Measurements from ENCODE around the gene CNR2. TPM values are rescaled to one million over a fixed set of nuclear protein-coding genes. Genes with fewer than 3 reads are reported as not detected.

CNR2 gene
- total RNA-seq, 2 donors from 2014 or later = not detected

- intact Hi-C loops (cut with DNase I) = no loop called here
- 70 to 81% methylated on average over 4 of the region's 4 CpGs for WGBS, 2 donors
Measured at GRCh38 chr1:23885222-23885621, 27.9 kb downstream of the CNR2 start.

GRCh38 chr1:23882746-23883145 is 30.4 kb downstream of the CNR2 start:
- no peaks in the 10 kb centered on the region for H3K27me3 ChIP-seq
- H3K4me1 ChIP-seq = no peaks in the 10 kb centered on the region
- H3K4me3 ChIP-seq = no peak overlapping the region
- no peak overlapping the region for H3K27ac ChIP-seq
- peaks cover 0 to 14% (median 0%) of the 10 kb centered on the region in 3 donors for H3K9me3 ChIP-seq
- no peaks in the 10 kb centered on the region for H3K36me3 ChIP-seq (replicated peaks in 1 of 2; ENCODE audit: insufficient read depth in 1 of 2, low read depth in 2 of 2)
- 64 to 67% methylated on average over 4 of the region's 4 CpGs for WGBS, 2 donors
- no peak for DNase-seq
- no peak for TF ChIP-seq CTCF (IDR thresholded peaks at IDR 0.05)
- no peak for TF ChIP-seq POLR2A (IDR thresholded peaks at IDR 0.05)
- intact Hi-C loops (cut with DNase I) = no loop called here
- ATAC-seq = no peak

More at GRCh38 chr1:23885222-23885621, 27.9 kb downstream of the CNR2 start:
- no peak for ATAC-seq
- DNase-seq = no peak
- Histone ChIP-seq H3K4me1 (no peaks in the 10 kb centered on the region), H3K4me3 (no peak overlapping the region), H3K27me3 (no peaks in the 10 kb centered on the region), H3K36me3 (replicated peaks in 1 of 2; ENCODE audit: insufficient read depth in 1 of 2, low read depth in 2 of 2) (no peaks in the 10 kb centered on the region), H3K27ac (no peak overlapping the region), H3K9me3 (no peaks in the 10 kb centered on the region)
- TF ChIP-seq POLR2A (IDR thresholded peaks at IDR 0.05) (no peak), CTCF (IDR thresholded peaks at IDR 0.05) (no peak)

GRCh38 chr1:23879809-23880208 is 33.4 kb downstream of the CNR2 start:
- ATAC-seq = no peak
- Histone ChIP-seq H3K4me1 (no peaks in the 10 kb centered on the region), H3K27me3 (no peaks in the 10 kb centered on the region), H3K9me3 (peaks cover 0 to 14% (median 0%) of the 10 kb centered on the region in 3 donors), H3K27ac (no peak overlapping the region), H3K36me3 (replicated peaks in 1 of 2; ENCODE audit: insufficient read depth in 1 of 2, low read depth in 2 of 2) (no peaks in the 10 kb centered on the region), H3K4me3 (no peak overlapping the region)
- WGBS, 2 donors = 91 to 100% methylated on average over 1 of the region's 1 CpG
- intact Hi-C loops (cut with DNase I) = no loop called here
- no peak for DNase-seq
- TF ChIP-seq CTCF (IDR thresholded peaks at IDR 0.05) (no peak), POLR2A (IDR thresholded peaks at IDR 0.05) (no peak)

GRCh38 chr1:23878668-23879067 is 34.5 kb downstream of the CNR2 start:
- 52 to 72% methylated on average over 1 of the region's 1 CpG for WGBS, 2 donors
- Histone ChIP-seq H3K4me3 (no peak overlapping the region), H3K9me3 (peaks cover 0 to 14% (median 0%) of the 10 kb centered on the region in 3 donors), H3K4me1 (no peaks in the 10 kb centered on the region), H3K36me3 (replicated peaks in 1 of 2; ENCODE audit: insufficient read depth in 1 of 2, low read depth in 2 of 2) (no peaks in the 10 kb centered on the region), H3K27me3 (no peaks in the 10 kb centered on the region), H3K27ac (no peak overlapping the region)
- DNase-seq = no peak
- ATAC-seq = no peak
- no peak for TF ChIP-seq POLR2A (IDR thresholded peaks at IDR 0.05)
- TF ChIP-seq CTCF (IDR thresholded peaks at IDR 0.05) = no peak
- intact Hi-C loops (cut with DNase I) = no loop called here

GRCh38 chr1:23875382-23875781 is 37.8 kb downstream of the CNR2 start:
- ATAC-seq = no peak
- Histone ChIP-seq H3K27me3 (no peaks in the 10 kb centered on the region), H3K27ac (no peak overlapping the region), H3K9me3 (peaks cover 0 to 14% (median 0%) of the 10 kb centered on the region in 3 donors), H3K36me3 (replicated peaks in 1 of 2; ENCODE audit: insufficient read depth in 1 of 2, low read depth in 2 of 2) (no peaks in the 10 kb centered on the region), H3K4me3 (no peak overlapping the region), H3K4me1 (no peaks in the 10 kb centered on the region)
- no peak for DNase-seq
- TF ChIP-seq CTCF (IDR thresholded peaks at IDR 0.05) (no peak), POLR2A (IDR thresholded peaks at IDR 0.05) (no peak)
- intact Hi-C loops (cut with DNase I) = no loop called here
- whole genome bisulfite sequencing, 2 donors = 82% methylated on average over 3 of the region's 3 CpGs; no CpG with 5 or more reads in 1 of the 2 donors

All from body of pancreas (tissue), 4 donors.